ENCODE results near the gene ATP8B2. TPM values are rescaled to one million over a fixed set of nuclear protein-coding genes. Genes with fewer than 3 reads are reported as not detected.

The ATP8B2 gene
- total RNA-seq, 1 donor from 2014 or later: 40.4 TPM

DNA sequence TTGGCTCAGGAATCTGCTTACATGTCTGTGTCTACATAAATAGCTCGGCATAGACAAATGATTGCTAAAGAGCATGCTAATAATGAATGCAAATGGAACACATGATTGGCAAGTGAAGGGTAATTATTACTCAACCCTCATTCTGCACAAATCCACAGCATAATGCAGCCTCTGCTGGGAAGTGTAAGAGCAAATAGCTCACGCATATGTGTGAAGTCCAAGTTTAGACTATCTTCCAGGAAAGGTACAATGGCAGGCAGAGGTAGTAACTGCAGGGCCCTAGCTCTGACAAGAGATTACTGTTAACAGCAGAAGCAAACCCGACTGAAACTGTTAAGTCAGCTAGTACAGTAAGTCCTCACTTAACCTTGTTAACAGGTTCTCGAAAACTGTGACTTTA, 72.8 kb downstream of the ATP8B2 start:
- no peak for DNase-seq

DNA sequence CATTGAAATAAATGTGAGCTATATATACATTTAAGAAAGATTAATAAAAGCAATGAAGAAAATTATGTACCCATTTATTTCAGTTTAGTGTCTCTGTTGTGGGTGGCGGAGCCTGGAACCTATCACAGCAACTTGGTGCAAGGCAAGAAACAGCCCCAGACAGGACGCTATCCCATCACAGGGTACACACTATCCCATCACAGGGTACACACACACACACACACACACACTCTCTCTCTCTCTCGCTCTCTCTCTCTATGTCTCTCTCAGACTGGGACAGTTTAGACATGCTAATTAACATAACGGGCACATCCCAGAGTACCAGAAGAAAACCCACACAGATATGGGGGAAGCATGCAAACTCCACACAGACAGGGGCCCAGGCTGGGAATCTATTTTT, 73.4 kb downstream of the ATP8B2 start:
- DNase-seq: no peak

DNA sequence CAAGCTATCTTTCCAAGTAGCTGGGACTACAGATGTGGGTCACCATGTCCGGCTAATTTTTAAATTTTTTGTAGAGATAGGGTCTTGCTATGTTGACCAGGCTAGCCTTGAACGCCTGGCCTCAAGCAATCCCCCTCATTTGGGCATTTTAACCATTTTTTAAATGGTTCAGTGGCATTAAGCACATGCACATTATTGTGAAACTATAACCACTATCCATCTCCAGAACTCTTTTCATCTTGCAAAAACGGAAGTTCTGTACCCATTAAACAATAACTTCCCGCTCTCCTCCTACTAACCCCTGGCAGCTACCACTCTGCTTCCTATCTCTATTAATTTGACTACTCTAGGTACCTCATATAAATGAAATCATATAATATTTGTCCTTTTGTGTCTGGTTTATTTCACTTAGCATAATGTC, 75.1 kb downstream of the ATP8B2 start:
- DNase-seq: no peak

Small RNAs within 50 kb of the gene (small RNA-seq; reads per million reads assigned to genes)
- gene RF00273 (ENCODE audit: low replicate concordance) (not detected), gene RNU6-121P (ENCODE audit: low replicate concordance) (not detected), gene RNU6-239P (ENCODE audit: low replicate concordance) (not detected), gene RNU7-57P (ENCODE audit: low replicate concordance) (not detected)

Other genes starting within 250 kb of the ATP8B2 start
- gene NUP210L, start 170.5 kb upstream of the ATP8B2 start, total RNA-seq: 0.10 TPM
- 166 TPM for gene TPM3, start 133.4 kb upstream of the ATP8B2 start, total RNA-seq
- gene CFAP141, start 119.2 kb upstream of the ATP8B2 start, total RNA-seq: not detected
- 77.4 TPM for gene UBAP2L, start 104.6 kb upstream of the ATP8B2 start, total RNA-seq
- 46.8 TPM for gene HAX1, start 52.9 kb upstream of the ATP8B2 start, total RNA-seq
- 0.20 TPM for gene AQP10, start 4.4 kb upstream of the ATP8B2 start, total RNA-seq
- gene IL6R, start 79.8 kb downstream of the ATP8B2 start, total RNA-seq: 10.0 TPM
- 0.69 TPM for gene TDRD10, start 176.7 kb downstream of the ATP8B2 start, total RNA-seq
- gene SHE, start 176.9 kb downstream of the ATP8B2 start, total RNA-seq: 5.4 TPM
- gene UBE2Q1, start 233.1 kb downstream of the ATP8B2 start, total RNA-seq: 17.8 TPM
- 0.79 TPM for gene CHRNB2, start 242.3 kb downstream of the ATP8B2 start, total RNA-seq

All from skin of body (tissue), 3 donors.